Nephron progenitor cell (in vitro differentiated cells): ENCODE results near the gene SNRK.

ENCODE experiments used
- DNase-seq: peaks from one replicate; pipeline ENCODE4 v3.0.0; 2021
- H3K27ac Mint-ChIP-seq: 2 replicates; pipeline ENCODE4 v1.8.0; 2021; ENCODE audit warnings: mild to moderate bottlenecking, moderate library complexity, mixed read lengths
- H3K27me3 Mint-ChIP-seq: 2 replicates; pipeline ENCODE4 v1.8.0; 2021; ENCODE audit warnings: mild to moderate bottlenecking, low read depth, mixed read lengths; ENCODE audit not compliant: poor library complexity
- H3K36me3 Mint-ChIP-seq: 2 replicates; pipeline ENCODE4 v1.8.0; 2021; ENCODE audit warnings: low read depth, mixed read lengths
- H3K4me1 Mint-ChIP-seq: 2 replicates; pipeline ENCODE4 v1.8.0; 2021; ENCODE audit warnings: mixed read lengths
- H3K4me3 Mint-ChIP-seq: 2 replicates; pipeline ENCODE4 v1.8.0; 2021; ENCODE audit warnings: mild to moderate bottlenecking, moderate library complexity, mixed read lengths
- H3K9me3 Mint-ChIP-seq: 2 replicates; pipeline ENCODE4 v1.8.0; 2021; ENCODE audit warnings: mild to moderate bottlenecking, moderate library complexity, mixed read lengths
- CTCF ChIP-seq: fragments of 200-600 bp; sonication (generic); IDR thresholded peaks from 2 replicates; pipeline ENCODE4 v1.5.0; 2021; ENCODE audit warnings: antibody characterized with exemption

The SNRK gene

DNA sequence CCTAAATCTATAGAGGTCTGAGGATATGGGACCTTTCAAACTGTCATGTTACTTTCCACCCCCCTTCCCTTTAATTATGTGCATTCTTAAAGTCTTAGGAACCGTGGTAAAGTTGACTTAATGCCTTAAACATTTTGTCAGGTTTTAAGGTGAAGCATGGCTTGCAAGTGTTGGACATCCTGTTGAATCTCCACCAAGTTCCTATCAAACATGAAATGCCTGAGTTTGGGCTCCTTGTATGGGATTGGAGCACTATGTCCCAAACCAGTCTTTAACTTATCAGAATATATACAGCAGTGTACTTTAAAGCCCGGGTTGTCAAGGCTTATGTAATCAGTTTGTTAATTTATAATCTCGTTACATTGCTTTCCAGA lies 1.1 kb downstream of the SNRK start:
- DNase-seq, result no peak
- peaks cover 41% of the 10 kb centered on the region for H3K27me3 Mint-ChIP-seq
- H3K27ac Mint-ChIP-seq, result peak overlapping the region; percentile 38
- H3K36me3 Mint-ChIP-seq, result no peaks in the 10 kb centered on the region
- H3K4me3 Mint-ChIP-seq, result peak overlapping the region; percentile 95
- H3K9me3 Mint-ChIP-seq, result no peaks in the 10 kb centered on the region
- peaks cover 44% of the 10 kb centered on the region for H3K4me1 Mint-ChIP-seq
- no peak for TF ChIP-seq CTCF

- H3K9me3 Mint-ChIP-seq, result no peaks in the 10 kb centered on the region
- no peak for TF ChIP-seq CTCF
- H3K27me3 Mint-ChIP-seq, result peaks cover 34% of the 10 kb centered on the region
- peak overlapping the region; percentile 51 for H3K4me3 Mint-ChIP-seq
- no peak overlapping the region for H3K27ac Mint-ChIP-seq
- no peak for DNase-seq
- peaks cover 44% of the 10 kb centered on the region for H3K4me1 Mint-ChIP-seq
- H3K36me3 Mint-ChIP-seq, result no peaks in the 10 kb centered on the region
These were observed 2.0 kb downstream of the SNRK start for GRCh38 chr3:43288366-43288765.

GRCh38 chr3:43288850-43289249 lies 2.5 kb downstream of the SNRK start:
- TF ChIP-seq CTCF, result no peak
- Mint-ChIP-seq H3K4me3 (peak overlapping the region; percentile 51), H3K9me3 (no peaks in the 10 kb centered on the region), H3K4me1 (peaks cover 44% of the 10 kb centered on the region), H3K27ac (no peak overlapping the region), H3K36me3 (no peaks in the 10 kb centered on the region), H3K27me3 (peaks cover 29% of the 10 kb centered on the region)
- no peak for DNase-seq

DNA sequence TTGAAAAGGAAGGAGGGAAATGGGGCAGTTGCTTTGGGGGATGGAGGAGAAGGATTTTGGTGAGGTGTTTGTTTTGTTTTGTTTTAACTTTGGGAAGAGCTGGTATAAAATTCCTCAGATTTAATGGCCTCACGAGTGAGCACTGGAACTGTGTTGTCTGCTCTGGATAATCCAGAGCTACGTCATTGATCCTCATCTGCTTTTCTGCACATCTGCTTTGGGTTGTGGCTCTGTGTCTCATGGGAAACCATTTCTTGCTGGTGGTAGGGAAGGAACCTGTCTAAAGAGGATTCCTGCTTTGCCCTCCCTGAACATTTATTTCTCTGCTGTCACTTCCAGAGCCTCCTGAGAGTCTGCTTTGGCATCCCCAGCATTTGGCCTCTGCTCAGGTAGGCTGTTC lies 3.1 kb downstream of the SNRK start:
- Mint-ChIP-seq H3K9me3 (no peaks in the 10 kb centered on the region), H3K4me1 (peaks cover 44% of the 10 kb centered on the region), H3K36me3 (no peaks in the 10 kb centered on the region), H3K4me3 (peak overlapping the region; percentile 26), H3K27me3 (peaks cover 25% of the 10 kb centered on the region), H3K27ac (no peak overlapping the region)
- no peak for TF ChIP-seq CTCF
- DNase-seq, result no peak

DNA sequence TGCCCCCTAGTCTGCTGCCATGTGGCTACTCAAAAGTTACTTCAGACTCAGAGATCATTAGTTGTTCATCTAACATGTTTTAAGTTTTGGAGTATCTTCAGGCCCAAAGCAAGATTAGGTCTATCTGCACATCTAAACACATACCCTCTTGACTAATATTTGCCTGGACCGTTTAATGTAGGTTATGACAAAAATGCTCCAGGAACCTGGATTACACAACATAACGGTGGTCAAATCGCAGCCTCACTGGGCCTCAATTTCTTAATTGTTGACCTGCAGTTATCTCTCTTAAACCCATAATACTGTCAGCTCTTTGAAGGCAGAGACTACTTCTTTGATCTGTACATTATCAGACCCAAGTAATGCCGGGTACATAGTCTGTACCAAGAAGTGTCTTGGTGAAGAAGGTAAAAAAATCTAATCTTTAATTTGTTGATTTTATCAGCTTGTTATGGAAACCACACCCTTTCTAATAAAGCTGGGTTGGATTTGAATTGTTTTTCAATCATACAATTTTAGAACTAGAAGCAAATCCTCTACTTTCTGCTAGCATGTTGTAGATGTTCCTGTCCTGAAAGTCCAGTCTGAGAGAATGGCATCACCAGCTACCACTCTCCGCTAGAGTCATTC lies 3.6 kb downstream of the SNRK start:
- H3K27me3 Mint-ChIP-seq, result peaks cover 19% of the 10 kb centered on the region
- peaks cover 44% of the 10 kb centered on the region for H3K4me1 Mint-ChIP-seq
- H3K4me3 Mint-ChIP-seq, result no peak overlapping the region
- H3K36me3 Mint-ChIP-seq, result no peaks in the 10 kb centered on the region
- TF ChIP-seq CTCF, result no peak
- no peaks in the 10 kb centered on the region for H3K9me3 Mint-ChIP-seq
- H3K27ac Mint-ChIP-seq, result no peak overlapping the region
- DNase-seq, result no peak

GRCh38 chr3:43290956-43291355 lies 4.6 kb downstream of the SNRK start:
- Mint-ChIP-seq H3K4me1 (peaks cover 40% of the 10 kb centered on the region), H3K9me3 (no peaks in the 10 kb centered on the region), H3K4me3 (no peak overlapping the region), H3K27me3 (peaks cover 9% of the 10 kb centered on the region), H3K36me3 (no peaks in the 10 kb centered on the region), H3K27ac (no peak overlapping the region)
- TF ChIP-seq CTCF, result no peak
- no peak for DNase-seq
